Measurements from ENCODE around the gene KCNK10.

KCNK10 gene

GRCh38 chr14:88289996-88290395, 33.1 kb downstream of the KCNK10 start:
- H3K9me3 ChIP-seq (ENCODE audit: insufficient read depth, low read length) = no peaks in the 10 kb centered on the region
- no peak overlapping the region for H3K4me3 ChIP-seq (ENCODE audit: insufficient read length, low read depth)
- no peak overlapping the region for H3K9ac ChIP-seq (ENCODE audit: insufficient read length, low read depth)
- TF ChIP-seq SUZ12 (IDR thresholded peaks at IDR 0.05; ENCODE audit: extremely low read depth, insufficient read depth, insufficient read length) (no peak), YY1 (IDR thresholded peaks at IDR 0.05; ENCODE audit: insufficient read depth, insufficient read length) (no peak), ZNF274 (IDR thresholded peaks at IDR 0.05; ENCODE audit: low read depth, low read length) (no peak)
- DNase-seq (ENCODE audit: low read depth, low spot score) = no peak
- no peaks in the 10 kb centered on the region for H3K36me3 ChIP-seq (ENCODE audit: insufficient read depth, insufficient read length, low read length)
- no peaks in the 10 kb centered on the region for H3K27me3 ChIP-seq (ENCODE audit: insufficient read depth, insufficient read length)
- H3K4me1 ChIP-seq (ENCODE audit: insufficient read depth, insufficient read length) = no peaks in the 10 kb centered on the region

- H3K4me1 ChIP-seq (ENCODE audit: insufficient read depth, insufficient read length) = no peaks in the 10 kb centered on the region
- no peak overlapping the region for H3K9ac ChIP-seq (ENCODE audit: insufficient read length, low read depth)
- no peaks in the 10 kb centered on the region for H3K9me3 ChIP-seq (ENCODE audit: insufficient read depth, low read length)
- TF ChIP-seq ZNF274 (IDR thresholded peaks at IDR 0.05; ENCODE audit: low read depth, low read length) (no peak), YY1 (IDR thresholded peaks at IDR 0.05; ENCODE audit: insufficient read depth, insufficient read length) (no peak), SUZ12 (IDR thresholded peaks at IDR 0.05; ENCODE audit: extremely low read depth, insufficient read depth, insufficient read length) (no peak)
- H3K27me3 ChIP-seq (ENCODE audit: insufficient read depth, insufficient read length) = no peaks in the 10 kb centered on the region
- no peaks in the 10 kb centered on the region for H3K36me3 ChIP-seq (ENCODE audit: insufficient read depth, insufficient read length, low read length)
- DNase-seq (ENCODE audit: low read depth, low spot score) = no peak
- H3K4me3 ChIP-seq (ENCODE audit: insufficient read length, low read depth) = no peak overlapping the region
Measured at GRCh38 chr14:88289234-88289633, 33.8 kb downstream of the KCNK10 start.

- TF ChIP-seq YY1 (IDR thresholded peaks at IDR 0.05; ENCODE audit: insufficient read depth, insufficient read length) (no peak), ZNF274 (IDR thresholded peaks at IDR 0.05; ENCODE audit: low read depth, low read length) (no peak), SUZ12 (IDR thresholded peaks at IDR 0.05; ENCODE audit: extremely low read depth, insufficient read depth, insufficient read length) (no peak)
- H3K9ac ChIP-seq (ENCODE audit: insufficient read length, low read depth) = no peak overlapping the region
- no peaks in the 10 kb centered on the region for H3K36me3 ChIP-seq (ENCODE audit: insufficient read depth, insufficient read length, low read length)
- no peak for DNase-seq (ENCODE audit: low read depth, low spot score)
- H3K9me3 ChIP-seq (ENCODE audit: insufficient read depth, low read length) = no peaks in the 10 kb centered on the region
- H3K4me1 ChIP-seq (ENCODE audit: insufficient read depth, insufficient read length) = no peaks in the 10 kb centered on the region
- H3K27me3 ChIP-seq (ENCODE audit: insufficient read depth, insufficient read length) = no peaks in the 10 kb centered on the region
- H3K4me3 ChIP-seq (ENCODE audit: insufficient read length, low read depth) = no peak overlapping the region
Measured at GRCh38 chr14:88286309-88286708, 36.8 kb downstream of the KCNK10 start.

GRCh38 chr14:88281447-88281846, 41.6 kb downstream of the KCNK10 start:
- no peak for DNase-seq (ENCODE audit: low read depth, low spot score)
- Histone ChIP-seq H3K4me1 (ENCODE audit: insufficient read depth, insufficient read length) (no peaks in the 10 kb centered on the region), H3K9ac (ENCODE audit: insufficient read length, low read depth) (no peak overlapping the region), H3K36me3 (ENCODE audit: insufficient read depth, insufficient read length, low read length) (no peaks in the 10 kb centered on the region), H3K4me3 (ENCODE audit: insufficient read length, low read depth) (no peak overlapping the region), H3K9me3 (ENCODE audit: insufficient read depth, low read length) (no peaks in the 10 kb centered on the region), H3K27me3 (ENCODE audit: insufficient read depth, insufficient read length) (no peaks in the 10 kb centered on the region)
- no peak for TF ChIP-seq YY1 (IDR thresholded peaks at IDR 0.05; ENCODE audit: insufficient read depth, insufficient read length)
- TF ChIP-seq SUZ12 (IDR thresholded peaks at IDR 0.05; ENCODE audit: extremely low read depth, insufficient read depth, insufficient read length) = no peak

GRCh38 chr14:88276923-88277596, 46.0 kb downstream of the KCNK10 start:
- no peaks in the 10 kb centered on the region for H3K4me1 ChIP-seq (ENCODE audit: insufficient read depth, insufficient read length)
- TF ChIP-seq SUZ12 (IDR thresholded peaks at IDR 0.05; ENCODE audit: extremely low read depth, insufficient read depth, insufficient read length) (no peak), YY1 (IDR thresholded peaks at IDR 0.05; ENCODE audit: insufficient read depth, insufficient read length) (no peak), ZNF274 (IDR thresholded peaks at IDR 0.05; ENCODE audit: low read depth, low read length) (no peak)
- no peak for DNase-seq (ENCODE audit: low read depth, low spot score)

GRCh38 chr14:88272390-88273269, 50.4 kb downstream of the KCNK10 start:
- Histone ChIP-seq H3K9me3 (ENCODE audit: insufficient read depth, low read length) (no peaks in the 10 kb centered on the region), H3K4me1 (ENCODE audit: insufficient read depth, insufficient read length) (no peaks in the 10 kb centered on the region), H3K27me3 (ENCODE audit: insufficient read depth, insufficient read length) (no peaks in the 10 kb centered on the region), H3K36me3 (ENCODE audit: insufficient read depth, insufficient read length, low read length) (no peaks in the 10 kb centered on the region), H3K9ac (ENCODE audit: insufficient read length, low read depth) (no peak overlapping the region), H3K4me3 (ENCODE audit: insufficient read length, low read depth) (no peak overlapping the region)
- no peak for DNase-seq (ENCODE audit: low read depth, low spot score)
- TF ChIP-seq ZNF274 (IDR thresholded peaks at IDR 0.05; ENCODE audit: low read depth, low read length) = no peak
- no peak for TF ChIP-seq SUZ12 (IDR thresholded peaks at IDR 0.05; ENCODE audit: extremely low read depth, insufficient read depth, insufficient read length)
- TF ChIP-seq YY1 (IDR thresholded peaks at IDR 0.05; ENCODE audit: insufficient read depth, insufficient read length) = no peak

More at GRCh38 chr14:88276923-88277596, 46.0 kb downstream of the KCNK10 start:
- no peak overlapping the region for H3K9ac ChIP-seq (ENCODE audit: insufficient read length, low read depth)
- no peak overlapping the region for H3K4me3 ChIP-seq (ENCODE audit: insufficient read length, low read depth)
- H3K36me3 ChIP-seq (ENCODE audit: insufficient read depth, insufficient read length, low read length) = no peaks in the 10 kb centered on the region
- no peaks in the 10 kb centered on the region for H3K27me3 ChIP-seq (ENCODE audit: insufficient read depth, insufficient read length)
- H3K9me3 ChIP-seq (ENCODE audit: insufficient read depth, low read length) = no peaks in the 10 kb centered on the region

GRCh38 chr14:88271205-88271604, 51.9 kb downstream of the KCNK10 start:
- no peak overlapping the region for H3K4me3 ChIP-seq (ENCODE audit: insufficient read length, low read depth)
- no peaks in the 10 kb centered on the region for H3K9me3 ChIP-seq (ENCODE audit: insufficient read depth, low read length)
- DNase-seq (ENCODE audit: low read depth, low spot score) = no peak
- H3K36me3 ChIP-seq (ENCODE audit: insufficient read depth, insufficient read length, low read length) = no peaks in the 10 kb centered on the region
- no peak overlapping the region for H3K9ac ChIP-seq (ENCODE audit: insufficient read length, low read depth)
- TF ChIP-seq YY1 (IDR thresholded peaks at IDR 0.05; ENCODE audit: insufficient read depth, insufficient read length) (no peak), ZNF274 (IDR thresholded peaks at IDR 0.05; ENCODE audit: low read depth, low read length) (no peak), SUZ12 (IDR thresholded peaks at IDR 0.05; ENCODE audit: extremely low read depth, insufficient read depth, insufficient read length) (no peak)
- no peaks in the 10 kb centered on the region for H3K4me1 ChIP-seq (ENCODE audit: insufficient read depth, insufficient read length)
- H3K27me3 ChIP-seq (ENCODE audit: insufficient read depth, insufficient read length) = no peaks in the 10 kb centered on the region
